GM18907 (cell line): ENCODE measurements around the gene ST8SIA1.

Experiments used
- ATAC-seq: cut with Tn5 transposase; IDR thresholded peaks from one replicate; pipeline ENCODE4 v1.9.1; 2021; ENCODE audit warnings: mild to moderate bottlenecking, moderate library complexity; ENCODE audit not compliant: unreplicated experiment

The ST8SIA1 gene

DNA sequence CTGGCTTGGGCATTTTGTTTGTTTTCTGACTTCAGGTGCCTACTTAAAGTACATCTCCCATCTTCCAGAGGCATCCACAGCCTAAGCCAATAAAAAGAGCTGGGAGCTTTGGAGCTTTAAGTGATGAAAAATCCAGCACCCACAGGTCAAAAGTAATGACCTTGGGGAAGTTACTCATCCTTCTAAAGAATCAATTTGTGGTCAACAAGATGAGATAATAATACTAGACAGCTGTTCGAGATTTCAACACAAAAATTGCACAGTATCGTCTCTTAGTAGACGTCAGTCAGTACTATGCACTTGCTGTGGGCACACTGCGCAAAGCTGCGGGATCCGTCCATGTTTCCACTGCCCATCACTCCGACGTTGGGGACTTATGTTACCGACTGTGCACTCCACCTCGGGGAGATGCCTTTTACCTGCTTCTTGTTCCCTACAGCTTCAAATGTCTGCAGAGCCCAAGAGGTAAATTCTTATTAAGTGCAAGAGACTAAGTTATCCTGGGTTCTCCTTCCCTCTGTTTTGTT lies 1.3 kb downstream of the ST8SIA1 start:
- ATAC-seq = no peak

DNA sequence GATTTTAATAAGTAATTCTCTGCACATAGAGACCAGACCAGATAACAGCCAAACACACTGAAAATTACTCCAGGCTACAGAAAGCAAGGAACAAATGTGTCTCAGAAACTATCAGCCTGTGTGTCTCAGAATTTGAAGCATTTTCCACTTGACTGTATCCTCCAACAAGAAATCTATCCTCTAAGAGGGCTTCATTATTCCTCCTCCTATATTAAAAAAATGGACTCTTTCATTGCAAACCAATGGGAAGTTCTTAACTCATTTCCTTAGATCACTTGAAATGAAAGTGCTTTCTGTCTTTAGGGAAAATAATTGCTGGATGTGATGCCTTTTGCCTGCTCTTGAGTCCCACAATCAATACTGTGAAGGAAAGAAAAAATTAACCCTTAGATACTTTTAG lies 2.3 kb downstream of the ST8SIA1 start:
- no peak for ATAC-seq

DNA sequence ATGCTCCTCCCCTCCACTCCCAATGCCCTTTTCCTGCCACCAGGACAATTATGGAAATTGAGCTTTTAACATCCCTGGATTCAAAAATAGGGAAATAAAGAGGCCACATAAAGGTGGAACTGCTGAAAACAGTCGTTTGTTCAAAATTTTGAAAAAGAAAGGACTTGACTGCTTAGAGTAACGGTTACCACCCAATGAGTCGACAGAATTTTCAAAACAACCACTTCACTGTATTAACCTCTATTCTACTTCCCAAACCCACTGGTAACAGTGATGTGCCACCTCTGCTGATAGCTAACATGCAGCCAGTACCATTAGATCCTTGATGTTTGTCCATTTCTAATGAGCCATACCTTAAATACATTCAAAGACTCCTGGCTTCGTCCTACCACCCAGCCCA lies 4.9 kb downstream of the ST8SIA1 start:
- ATAC-seq = no peak

DNA sequence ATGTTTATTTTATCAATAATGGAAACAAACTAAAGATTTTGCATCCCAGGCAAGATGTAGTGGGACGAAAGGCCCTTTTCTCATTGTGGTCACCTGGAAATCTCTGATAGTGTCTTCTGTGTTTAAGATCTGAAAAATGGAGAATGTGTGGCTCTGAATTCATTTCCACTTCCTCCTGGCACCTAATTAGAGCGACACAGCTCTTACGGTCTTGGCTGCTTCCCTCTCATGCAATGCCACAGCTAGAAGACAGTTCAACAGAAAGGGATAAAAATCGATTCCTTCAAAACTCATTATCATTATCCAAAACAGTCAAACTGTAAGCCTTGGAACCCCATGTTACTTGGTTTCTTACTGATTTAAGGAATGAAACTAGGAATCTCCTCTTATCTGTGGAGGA lies 9.3 kb downstream of the ST8SIA1 start:
- no peak for ATAC-seq

DNA sequence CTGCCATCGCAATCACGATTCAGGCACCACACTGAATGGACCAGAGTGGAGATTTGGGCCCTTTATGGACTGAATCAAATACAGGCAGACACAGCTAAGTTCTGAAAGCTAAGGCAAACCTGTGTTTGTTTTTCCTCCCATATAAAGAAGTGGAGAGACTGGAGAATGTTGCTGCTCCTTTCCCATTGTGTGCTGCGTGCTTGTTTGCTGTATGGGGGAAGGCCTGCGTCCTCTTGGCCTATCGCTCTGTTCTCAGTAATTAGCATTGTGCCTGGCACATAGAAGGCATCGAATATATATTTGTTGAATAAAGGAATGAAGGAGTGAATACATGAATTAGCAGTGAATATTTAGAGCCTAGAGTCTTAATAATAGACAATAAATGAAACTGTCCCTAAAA lies 12.4 kb downstream of the ST8SIA1 start:
- ATAC-seq = no peak

DNA sequence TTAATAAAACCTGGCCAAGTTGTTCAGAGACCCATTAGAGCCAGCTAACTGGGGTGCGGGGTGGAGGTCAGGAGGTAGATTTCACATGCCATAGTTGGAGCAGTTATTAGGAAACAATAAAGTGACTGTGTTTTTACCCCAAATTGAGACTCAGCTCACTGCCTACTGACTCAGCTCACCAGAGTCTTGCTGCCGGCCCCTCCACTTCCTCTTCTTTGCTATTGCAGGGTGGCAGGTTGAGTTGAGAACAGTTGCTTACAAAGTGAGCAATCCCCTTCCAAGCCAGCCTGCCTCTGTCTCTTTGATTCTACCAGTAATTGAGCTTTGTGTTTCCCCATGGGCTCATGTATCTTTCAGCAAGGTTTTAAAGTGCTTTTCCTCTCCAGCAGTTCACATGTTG lies 12.9 kb downstream of the ST8SIA1 start:
- no peak for ATAC-seq

DNA sequence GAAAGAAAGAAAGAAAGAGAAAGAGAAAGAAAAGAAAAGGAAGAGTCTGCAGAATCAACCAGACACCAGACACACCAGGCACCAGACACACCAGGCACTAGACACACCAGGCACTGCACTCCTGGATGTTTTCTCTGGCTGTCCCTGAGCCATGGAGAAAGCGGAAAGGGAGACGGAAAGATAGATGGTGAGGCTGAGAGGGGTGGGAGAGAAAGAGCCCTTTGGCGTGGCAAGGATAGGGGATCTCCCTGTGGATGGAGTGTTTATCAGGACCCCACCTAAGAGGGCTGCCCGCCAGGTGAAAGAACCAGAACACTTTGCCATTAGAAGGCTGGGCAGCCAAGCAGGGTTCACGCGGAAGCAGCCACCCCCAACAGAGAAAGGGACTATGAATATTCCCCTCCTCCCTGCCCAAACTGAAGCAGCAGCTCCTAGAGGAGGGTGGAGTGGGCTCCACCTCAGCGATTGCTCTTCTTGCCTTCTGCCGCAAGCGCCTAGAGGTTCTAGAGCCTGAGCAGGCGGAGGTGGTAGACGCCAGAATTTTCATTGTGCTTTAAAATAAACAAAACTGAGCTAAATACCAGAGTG lies 13.4 kb downstream of the ST8SIA1 start:
- no peak for ATAC-seq

DNA sequence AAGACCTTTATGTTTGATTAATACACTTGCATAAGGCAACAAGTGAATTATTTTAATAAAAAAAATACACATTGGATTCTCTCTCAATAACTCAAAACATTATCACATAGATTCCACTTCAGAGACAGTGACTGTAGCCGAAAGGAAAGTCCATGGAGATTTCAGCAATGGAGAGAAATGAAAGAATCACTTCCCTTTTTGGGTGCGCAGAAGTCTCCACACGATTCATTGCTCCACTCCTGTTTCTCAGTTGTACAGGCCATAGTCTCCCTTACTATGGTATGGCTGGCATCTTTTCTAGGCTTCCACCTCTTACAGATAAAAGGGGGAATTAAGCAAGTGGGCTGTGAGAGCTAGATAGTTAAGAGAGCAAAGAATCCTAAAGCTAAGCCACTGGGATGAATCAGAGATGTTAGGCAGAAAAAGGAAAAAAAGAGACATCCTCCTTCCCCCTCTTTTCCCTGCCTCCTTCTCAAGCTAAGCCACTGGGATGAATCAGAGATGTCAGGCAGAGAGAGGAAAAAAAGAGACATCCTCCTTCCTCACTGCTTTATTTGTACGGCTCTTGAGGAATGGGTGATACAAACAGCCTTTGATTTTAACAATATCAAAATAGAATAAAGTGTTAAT lies 16.3 kb downstream of the ST8SIA1 start:
- ATAC-seq = no peak

DNA sequence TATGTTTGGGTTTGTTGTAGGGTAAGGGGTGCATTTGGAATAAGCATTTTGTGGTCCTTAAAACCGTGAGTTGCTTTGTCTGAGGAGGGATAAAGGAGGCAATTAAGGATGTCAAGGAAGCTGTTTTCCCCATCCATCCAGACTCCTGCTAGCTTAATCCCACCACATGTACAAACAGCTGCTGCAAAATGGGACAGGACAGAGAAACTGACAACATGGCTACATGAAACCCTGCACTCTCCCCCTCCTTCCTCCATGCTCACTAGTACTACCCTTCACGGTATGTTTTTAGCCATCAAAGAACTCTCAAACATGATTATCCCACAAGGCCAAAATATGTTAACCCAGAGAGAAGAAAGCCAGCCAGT lies 20.6 kb downstream of the ST8SIA1 start:
- ATAC-seq = no peak

DNA sequence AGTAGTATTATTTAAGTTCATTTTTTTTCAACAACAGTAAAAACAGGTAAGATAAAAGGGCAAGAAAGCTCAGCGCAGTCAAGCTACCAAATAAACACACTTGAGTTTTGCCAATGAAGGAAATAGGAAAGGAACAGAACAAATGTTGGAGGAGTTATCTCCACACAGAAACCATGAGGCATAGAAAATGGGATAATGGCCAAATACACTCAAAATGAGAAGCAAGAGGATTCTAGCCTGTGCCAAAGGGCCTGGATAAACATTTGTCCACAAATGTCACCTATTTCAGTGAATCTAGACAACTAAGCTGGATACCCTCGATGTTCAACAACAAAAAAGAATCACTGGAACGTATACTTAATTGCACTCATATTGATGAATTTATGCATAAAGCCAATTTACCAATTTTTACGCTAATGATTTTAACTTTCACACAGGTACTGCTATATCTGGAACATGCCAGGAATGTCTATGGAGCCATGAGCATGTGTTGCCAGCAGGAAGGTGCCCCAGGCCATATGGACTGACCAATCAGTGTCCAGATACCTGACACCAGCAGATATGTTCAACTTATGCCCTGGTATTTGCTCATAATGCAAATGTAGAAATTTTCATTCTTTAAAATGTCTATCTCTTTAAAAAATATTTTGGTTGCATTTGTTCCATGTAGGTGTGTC lies 21.1 kb downstream of the ST8SIA1 start:
- no peak for ATAC-seq

DNA sequence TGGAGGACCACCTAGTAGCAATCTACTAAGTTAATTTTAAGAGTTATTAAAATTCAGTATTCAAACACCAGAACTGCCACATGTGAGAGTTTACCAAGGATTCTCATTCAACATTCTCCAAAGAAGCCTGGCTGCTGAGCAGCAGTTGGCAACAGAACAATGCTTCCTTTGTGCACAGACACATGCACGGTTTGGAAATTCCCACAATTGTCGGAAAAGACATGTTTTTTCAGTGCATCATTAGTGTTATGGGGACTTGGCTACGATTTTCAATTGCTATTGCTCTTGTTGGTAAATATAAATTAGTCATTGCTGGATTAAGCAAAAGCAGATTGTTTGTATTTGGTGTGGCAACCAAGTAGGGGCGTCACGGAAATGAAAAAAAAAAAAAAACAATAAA lies 22.2 kb downstream of the ST8SIA1 start:
- ATAC-seq = no peak

DNA sequence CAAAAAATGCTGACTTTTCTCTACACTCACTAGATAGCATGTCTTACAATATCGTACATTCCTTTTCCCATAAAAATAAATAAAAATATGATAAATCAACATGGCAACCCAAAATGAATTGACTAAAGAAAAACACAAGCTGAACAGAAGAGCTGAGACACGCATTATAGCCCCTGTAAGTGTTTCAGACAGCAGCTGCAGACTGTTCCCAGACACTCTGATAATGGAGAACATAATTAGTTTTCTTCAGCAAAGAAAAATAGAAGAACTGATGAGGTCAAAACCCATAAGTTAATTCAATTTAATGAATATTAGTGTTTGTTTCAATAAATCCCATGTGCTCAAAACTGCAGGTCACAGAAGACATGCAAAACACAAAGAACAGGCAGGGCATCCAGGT lies 23.8 kb downstream of the ST8SIA1 start:
- ATAC-seq = no peak

DNA sequence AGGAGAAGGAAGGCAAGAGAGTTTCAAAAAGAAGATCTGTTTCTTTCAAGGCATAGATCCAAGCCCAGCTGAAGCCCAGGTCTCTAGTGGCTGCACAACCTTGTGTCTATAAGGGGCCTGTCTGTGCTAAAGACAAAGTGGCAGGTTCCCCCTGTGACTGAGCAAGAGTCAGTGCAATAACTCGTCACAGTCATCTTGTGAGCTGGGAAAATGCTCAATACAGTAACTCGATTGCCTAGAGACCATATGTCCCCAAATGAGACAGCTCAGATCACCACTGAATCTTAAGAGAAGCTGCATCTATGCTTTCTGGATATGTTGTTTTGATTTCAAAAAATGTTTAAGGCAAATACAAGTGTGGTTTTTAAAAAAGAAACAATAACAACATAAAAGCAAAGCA lies 24.2 kb downstream of the ST8SIA1 start:
- ATAC-seq = no peak

DNA sequence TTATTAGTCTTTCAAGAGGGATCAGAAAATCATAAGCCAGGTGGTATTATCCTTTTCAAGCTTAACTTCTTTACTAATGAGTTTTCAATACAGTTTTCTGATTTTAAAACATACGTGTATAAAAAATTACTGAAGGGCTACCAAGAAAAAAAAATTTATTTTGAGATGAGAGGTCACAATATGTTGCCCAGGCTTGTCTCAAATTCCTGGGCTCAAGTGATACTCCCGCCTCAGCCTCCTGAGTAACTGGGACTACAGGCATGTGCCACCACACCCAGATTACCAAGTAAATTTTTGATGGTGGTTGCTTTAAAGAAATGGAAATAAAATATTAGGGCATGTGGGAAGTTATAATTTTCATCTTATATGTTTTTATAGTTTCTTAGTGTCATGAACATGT lies 26.7 kb downstream of the ST8SIA1 start:
- ATAC-seq = no peak

DNA sequence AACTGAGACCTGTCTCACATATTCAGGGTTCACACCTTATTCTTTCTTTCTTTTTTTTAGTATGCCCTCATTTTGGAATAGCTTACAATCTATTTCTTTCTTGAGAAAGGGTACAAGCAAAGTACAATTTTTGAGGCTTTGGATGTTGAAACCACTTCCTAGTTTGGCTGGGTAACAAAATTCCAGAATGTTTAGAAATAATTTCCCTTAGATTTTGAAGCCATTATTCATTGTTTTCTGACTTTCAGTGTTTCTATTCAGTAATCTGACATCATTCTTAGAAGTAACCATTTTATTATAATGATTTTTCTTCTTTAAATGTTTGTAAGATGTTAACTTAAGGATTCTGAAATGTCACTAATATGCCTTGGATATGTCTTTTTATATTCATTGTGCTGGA lies 28.2 kb downstream of the ST8SIA1 start:
- ATAC-seq = no peak

DNA sequence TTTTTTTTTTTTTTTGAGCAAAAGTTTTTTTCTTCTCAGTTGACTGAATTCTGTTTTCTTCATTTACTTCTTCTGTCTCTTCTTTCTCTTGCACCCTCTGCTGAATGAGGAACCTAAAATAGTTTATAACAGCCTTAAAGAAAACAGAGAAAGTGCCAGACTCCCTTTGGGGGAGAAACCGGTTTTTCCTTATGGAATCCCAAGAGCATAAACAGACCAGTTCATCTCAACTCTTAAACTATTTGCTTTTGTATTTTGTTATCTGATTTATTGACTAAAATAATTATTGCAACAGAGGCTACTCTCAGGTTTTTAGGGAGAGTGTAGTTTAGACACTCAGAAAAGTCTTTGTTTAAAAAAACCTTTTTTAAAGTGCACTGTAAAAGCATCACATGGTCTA lies 30.2 kb downstream of the ST8SIA1 start:
- ATAC-seq = no peak

DNA sequence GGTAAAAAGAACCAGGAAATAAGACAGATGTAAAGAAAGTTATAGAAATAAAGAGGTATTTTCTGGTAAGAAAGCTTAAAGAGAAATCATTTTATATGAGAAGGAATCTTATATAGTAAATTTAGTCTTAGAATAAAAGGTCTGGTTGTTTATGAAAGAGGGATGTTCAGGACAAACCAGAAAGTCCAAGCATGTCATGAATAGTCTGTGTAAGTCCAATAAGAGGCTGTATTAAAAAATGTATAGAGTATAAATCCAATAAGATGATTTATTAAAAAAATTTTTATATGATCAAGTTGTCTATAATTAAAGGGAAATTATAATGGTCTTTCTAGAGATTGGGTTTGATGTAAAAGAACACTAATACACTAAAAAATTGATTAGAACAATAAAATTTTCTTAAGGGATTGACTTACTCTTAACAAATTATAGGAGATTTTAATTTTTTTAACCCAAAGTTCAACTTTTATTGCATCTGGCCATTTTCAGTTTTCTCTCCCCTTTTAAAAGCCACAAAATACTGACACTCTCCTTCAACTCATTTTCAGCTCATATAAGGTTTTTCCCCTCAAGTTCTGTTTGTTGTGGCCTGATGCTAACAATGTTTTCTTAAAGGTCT lies 35.1 kb downstream of the ST8SIA1 start:
- ATAC-seq = no peak

DNA sequence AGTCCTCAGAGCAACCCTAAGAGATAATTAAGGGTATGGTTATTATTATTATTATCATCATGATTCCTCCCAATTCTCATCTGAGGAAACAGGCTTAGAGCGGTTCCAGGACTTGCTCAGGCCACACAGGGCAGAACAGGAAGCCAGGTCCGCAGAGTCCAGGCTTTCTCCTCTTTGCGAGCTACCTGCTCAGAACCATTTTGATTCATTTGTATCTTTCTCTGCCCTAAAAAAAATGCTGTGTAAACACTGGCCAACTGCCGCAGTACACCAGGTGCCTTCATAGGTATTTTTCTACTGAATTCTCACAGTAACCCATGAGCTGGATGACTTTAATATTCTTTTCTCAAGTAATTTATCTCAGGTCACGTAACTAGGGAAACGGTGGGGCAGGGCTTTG lies 45.3 kb downstream of the ST8SIA1 start:
- ATAC-seq = no peak

DNA sequence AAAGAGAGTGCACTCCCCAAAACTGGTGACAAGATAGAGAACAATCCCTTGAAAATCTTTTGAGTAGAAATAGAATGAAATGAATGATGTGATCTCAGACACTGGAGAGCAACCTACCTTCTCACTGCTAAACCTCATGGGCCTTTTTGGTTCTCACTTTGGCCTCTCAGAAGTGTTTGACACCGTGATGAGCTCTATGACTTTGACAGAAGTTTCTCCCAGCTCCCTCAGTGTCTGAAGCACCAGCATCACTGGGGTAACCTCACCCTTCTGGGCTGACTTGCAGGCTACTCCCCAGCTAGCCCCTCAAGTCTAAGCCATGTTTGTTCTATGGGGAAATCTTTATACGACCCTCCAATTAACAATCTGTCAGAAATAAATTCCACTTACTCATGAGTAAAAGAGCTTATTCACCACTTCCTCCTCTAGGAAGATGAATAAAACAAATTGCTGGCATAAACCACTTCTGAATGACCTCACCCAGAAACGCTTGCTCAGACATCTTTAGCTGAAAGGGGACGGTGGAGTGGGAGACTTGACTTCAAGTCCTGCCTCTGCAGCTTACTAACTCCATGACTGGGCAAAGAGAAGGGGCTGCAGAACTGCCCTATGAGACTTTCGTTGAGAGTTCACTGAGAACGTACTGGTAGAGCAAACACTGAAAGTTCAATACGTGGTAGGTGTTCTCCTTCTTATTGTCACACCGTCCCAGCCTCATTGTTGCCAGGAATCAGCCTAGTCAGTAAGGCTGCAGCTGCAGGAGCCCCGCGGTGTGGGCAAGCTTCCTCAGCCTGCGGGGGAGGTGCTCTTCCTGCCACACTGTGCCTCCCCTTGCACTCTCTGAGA lies 46.5 kb downstream of the ST8SIA1 start:
- no peak for ATAC-seq

DNA sequence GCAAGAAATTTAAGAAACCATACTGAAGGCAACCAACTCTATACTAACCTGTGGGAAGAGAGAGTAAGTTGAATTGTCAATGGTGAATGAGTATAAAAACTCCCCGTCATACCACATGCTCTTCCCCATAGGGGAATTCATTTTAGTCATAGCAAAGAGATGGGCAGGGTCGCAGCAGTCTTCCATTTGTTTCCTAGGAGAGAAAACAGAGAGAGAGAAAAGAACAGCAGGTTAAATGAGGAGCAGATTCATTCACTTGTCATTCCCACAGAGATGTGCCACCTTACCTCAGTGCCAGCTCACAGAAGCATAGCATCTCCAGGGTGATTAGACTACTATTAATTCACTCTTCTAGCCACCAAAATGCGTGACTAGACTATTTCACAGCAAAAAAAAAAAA lies 47.4 kb downstream of the ST8SIA1 start:
- ATAC-seq = no peak

DNA sequence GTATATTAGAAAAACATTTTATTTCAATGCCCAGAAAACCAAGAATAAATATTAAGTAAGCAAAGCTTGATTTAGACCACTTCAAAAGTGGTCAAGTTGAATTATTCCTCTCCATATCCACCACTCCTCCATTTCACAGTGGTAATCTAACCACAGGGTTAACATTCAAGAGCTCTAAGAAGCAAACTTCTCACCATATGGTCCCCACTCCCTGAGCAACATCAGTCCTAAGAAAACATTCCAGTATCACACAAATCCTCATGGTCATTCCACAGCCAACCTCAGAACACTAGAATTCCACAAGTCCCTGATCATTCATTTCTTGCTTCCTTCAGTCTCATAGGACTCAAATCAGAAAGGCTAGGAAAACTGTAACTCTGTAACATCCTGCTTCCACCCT lies 47.9 kb downstream of the ST8SIA1 start:
- ATAC-seq = no peak
